GM06990 (cell line): Measurements from ENCODE around the gene SLCO3A1.

Experiments used
- DNase-seq: peaks from one replicate; pipeline ENCODE4 v3.0.0-alpha.2; 2011; ENCODE audit not compliant: insufficient read length; ENCODE audit errors: extremely low read depth
- H3K27me3 ChIP-seq: replicated peaks from 2 replicates; pipeline ENCODE4 v1.6.0; 2011; ENCODE audit warnings: low read length; ENCODE audit not compliant: control insufficient read depth, insufficient read depth
- H3K36me3 ChIP-seq: 2 replicates; pipeline ENCODE4 v1.5.1; 2011; ENCODE audit warnings: low read length; ENCODE audit not compliant: control insufficient read depth, insufficient read depth
- H3K4me3 ChIP-seq: replicated peaks from 2 replicates; pipeline ENCODE4 v1.5.1; 2011; ENCODE audit warnings: low read depth, mild to moderate bottlenecking, control low read depth, low read length
- TF ChIP-seq, protein P1 (sequence below): IDR thresholded peaks from 2 replicates; pipeline ENCODE4 v1.5.1; 2011; ENCODE audit warnings: low read length, control low read depth, mild to moderate bottlenecking, inconsistent platforms; ENCODE audit not compliant: insufficient read depth, poor library complexity, severe bottlenecking

The SLCO3A1 gene

GRCh38 chr15:91950054-91950453, 96.5 kb downstream of the SLCO3A1 start:
- Histone ChIP-seq H3K36me3 (no peaks in the 10 kb centered on the region), H3K4me3 (no peak overlapping the region), H3K27me3 (no peaks in the 10 kb centered on the region; the same call in 1 of the 2 replicates)
- no peak for DNase-seq
- TF ChIP-seq, protein P1, sequence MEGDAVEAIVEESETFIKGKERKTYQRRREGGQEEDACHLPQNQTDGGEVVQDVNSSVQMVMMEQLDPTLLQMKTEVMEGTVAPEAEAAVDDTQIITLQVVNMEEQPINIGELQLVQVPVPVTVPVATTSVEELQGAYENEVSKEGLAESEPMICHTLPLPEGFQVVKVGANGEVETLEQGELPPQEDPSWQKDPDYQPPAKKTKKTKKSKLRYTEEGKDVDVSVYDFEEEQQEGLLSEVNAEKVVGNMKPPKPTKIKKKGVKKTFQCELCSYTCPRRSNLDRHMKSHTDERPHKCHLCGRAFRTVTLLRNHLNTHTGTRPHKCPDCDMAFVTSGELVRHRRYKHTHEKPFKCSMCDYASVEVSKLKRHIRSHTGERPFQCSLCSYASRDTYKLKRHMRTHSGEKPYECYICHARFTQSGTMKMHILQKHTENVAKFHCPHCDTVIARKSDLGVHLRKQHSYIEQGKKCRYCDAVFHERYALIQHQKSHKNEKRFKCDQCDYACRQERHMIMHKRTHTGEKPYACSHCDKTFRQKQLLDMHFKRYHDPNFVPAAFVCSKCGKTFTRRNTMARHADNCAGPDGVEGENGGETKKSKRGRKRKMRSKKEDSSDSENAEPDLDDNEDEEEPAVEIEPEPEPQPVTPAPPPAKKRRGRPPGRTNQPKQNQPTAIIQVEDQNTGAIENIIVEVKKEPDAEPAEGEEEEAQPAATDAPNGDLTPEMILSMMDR: no peak

DNA sequence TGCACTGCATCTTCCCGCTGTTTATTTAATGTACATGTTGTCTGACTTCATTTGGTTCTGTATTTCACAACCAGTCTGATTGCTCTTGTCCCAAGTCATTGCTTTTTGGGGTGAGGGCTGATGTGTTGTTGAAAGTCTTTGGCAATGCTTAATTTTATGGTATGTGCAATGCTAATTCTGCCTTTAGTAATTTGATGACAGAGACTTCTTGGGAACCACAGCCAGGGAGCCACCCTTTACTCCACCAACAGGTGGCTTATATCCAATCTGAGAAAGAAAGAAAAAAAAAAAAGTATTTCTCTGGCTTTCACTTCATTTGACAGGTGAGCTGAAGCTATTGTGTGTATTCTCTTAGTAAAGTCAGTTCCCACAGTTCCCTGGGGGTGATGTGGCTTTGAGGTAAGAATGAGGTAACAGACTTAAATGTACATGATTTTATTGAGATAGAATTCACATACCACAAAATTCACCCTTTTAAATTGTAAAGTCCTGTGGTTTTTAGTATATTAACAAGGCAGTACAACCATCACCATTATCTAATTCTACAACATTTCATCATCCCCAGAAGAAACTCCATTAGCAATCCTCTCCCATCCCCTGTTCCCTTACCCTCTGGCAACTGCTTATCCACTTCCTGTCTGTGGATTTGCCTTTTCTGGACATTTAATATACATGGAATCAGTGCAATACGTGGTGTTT, 97.3 kb downstream of the SLCO3A1 start:
- DNase-seq: no peak
- Histone ChIP-seq H3K27me3 (no peaks in the 10 kb centered on the region; the same call in 1 of the 2 replicates), H3K4me3 (no peak overlapping the region), H3K36me3 (no peaks in the 10 kb centered on the region)
- TF ChIP-seq, protein P1: no peak

DNA sequence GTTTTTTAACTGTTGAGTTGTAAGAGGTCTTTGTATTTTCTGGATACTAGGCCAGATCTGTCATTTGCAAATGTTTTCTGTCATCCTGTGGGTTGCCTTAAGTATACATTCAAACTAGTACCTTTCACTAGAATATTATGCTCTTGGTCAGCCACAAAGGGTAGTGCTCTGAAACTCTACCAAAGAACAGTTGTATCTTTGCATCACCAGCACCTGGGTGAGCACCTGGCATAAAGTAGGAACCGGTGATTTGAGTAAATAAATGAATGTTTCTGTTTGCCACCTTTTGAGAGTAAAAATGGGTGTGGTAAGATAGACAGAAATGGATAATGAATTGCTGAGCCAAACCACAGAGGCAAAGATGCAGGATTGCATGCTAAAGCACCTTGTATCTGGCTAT, 98.7 kb downstream of the SLCO3A1 start:
- DNase-seq: no peak
- no peak overlapping the region for H3K4me3 ChIP-seq
- H3K27me3 ChIP-seq: peaks cover 1% of the 10 kb centered on the region; the same call in 1 of the 2 replicates
- TF ChIP-seq, protein P1: no peak
- H3K36me3 ChIP-seq: no peaks in the 10 kb centered on the region

DNA sequence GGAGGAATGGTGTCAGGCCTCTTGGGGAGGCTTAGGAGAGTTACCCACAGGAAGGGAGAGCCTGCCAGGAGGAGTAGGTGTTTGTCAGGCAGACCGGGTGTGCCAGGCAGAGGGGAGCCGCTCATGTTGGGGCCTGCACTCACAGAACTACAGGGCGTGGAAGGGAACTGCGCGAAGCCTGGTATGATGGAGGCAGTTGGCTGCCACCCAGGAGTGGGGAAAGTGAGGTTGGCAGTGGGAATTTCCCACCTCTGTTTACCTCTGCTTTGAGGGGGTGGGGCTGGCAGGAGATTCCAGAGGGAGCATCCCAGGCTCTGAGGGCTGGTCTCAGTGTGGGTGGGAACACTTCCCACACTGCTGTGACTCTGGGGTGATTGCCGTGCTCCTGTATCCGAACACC, 99.9 kb downstream of the SLCO3A1 start:
- TF ChIP-seq, protein P1: no peak
- H3K36me3 ChIP-seq: no peaks in the 10 kb centered on the region
- no peak overlapping the region for H3K4me3 ChIP-seq
- DNase-seq: no peak
- peaks cover 1% of the 10 kb centered on the region; the same call in 1 of the 2 replicates for H3K27me3 ChIP-seq

DNA sequence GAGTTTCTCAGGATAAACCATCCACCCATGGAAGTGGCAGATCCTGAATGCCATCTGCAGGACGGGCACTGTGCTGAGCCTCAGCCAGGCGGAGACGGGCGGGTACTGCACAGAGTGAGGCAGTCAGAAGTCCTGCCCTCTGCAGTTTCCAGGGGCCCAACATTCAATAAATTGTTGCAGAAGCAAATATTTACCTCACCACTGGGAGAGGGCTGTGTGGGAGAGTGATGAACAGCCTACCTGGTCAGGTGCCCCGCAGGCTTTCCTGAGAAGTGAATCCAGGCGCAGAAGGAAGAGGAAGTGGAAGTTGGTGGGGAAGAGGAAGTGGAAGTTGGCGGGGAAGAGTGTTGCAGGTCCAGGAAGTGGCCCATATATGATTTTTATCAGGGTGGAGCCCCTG, 100.8 kb downstream of the SLCO3A1 start:
- TF ChIP-seq, protein P1: no peak
- Histone ChIP-seq H3K27me3 (peaks cover 1% of the 10 kb centered on the region; the same call in 1 of the 2 replicates), H3K4me3 (no peak overlapping the region), H3K36me3 (no peaks in the 10 kb centered on the region)
- DNase-seq: no peak
